Endothelial cell of umbilical vein (primary cell): ENCODE results near the gene SETBP1. TPM values are rescaled to one million over a fixed set of nuclear protein-coding genes. Genes with fewer than 3 reads are reported as not detected.

Source experiments
- BruUV-seq: library from RNA; stranded (reverse); fragments of 400-500 nt; replicated peaks from 2 replicates; lab custom pipeline; 2021; lab: Mats Ljungman, UMichigan
- CTCF ChIA-PET: fragments of 300-600, 350-600 bp; sonication (Branson Sonifier 250); formaldehyde crosslinking; loops from one replicate; lab custom pipeline; 2021; ENCODE audit warnings: antibody characterized with exemption, inconsistent platforms; lab: Charles Lee
- POLR2A ChIA-PET: fragments of 300-600, 350-600 bp; sonication (Branson Sonifier 250); formaldehyde crosslinking; loops from one replicate; lab custom pipeline; 2021; ENCODE audit warnings: antibody characterized with exemption, inconsistent platforms; lab: Charles Lee
- DNase-seq: peaks from one replicate; pipeline ENCODE4 v3.0.0-alpha.2; 2011; ENCODE audit warnings: low read depth, low spot score
- FAIRE-seq: peaks from 2 replicates; lab custom pipeline; 2011; peaks lifted over from hg19 to GRCh38; lab: Jason Lieb, UNC
- H2AFZ ChIP-seq: 2 replicates; pipeline ENCODE4 v1.6.0; 2012; ENCODE audit warnings: low read depth, low read length, control low read depth, inconsistent platforms
- H3K27ac ChIP-seq: 2 replicates; pipeline ENCODE4 v1.5.1; 2011; ENCODE audit warnings: low read depth, mild to moderate bottlenecking, control low read depth, low read length, moderate library complexity; ENCODE audit not compliant: insufficient read depth
- H3K27me3 ChIP-seq, 2 experiments: 2 replicates each; pipeline versions ENCODE4 v1.6.0 to v1.6.1; 2011; ENCODE audit warnings: low read length in 2 of 2, mixed read lengths in 1 of 2; ENCODE audit not compliant: control insufficient read depth in 2 of 2, insufficient read depth in 2 of 2
- H3K36me3 ChIP-seq, 2 experiments: 2 replicates in 1 of 2; 3 replicates in 1 of 2; pipeline ENCODE4 v1.5.1; 2011; ENCODE audit warnings: low read length in 2 of 2, mild to moderate bottlenecking in 1 of 2, moderate library complexity in 1 of 2; ENCODE audit not compliant: control insufficient read depth in 2 of 2, insufficient read depth in 2 of 2; ENCODE audit errors: extremely low read depth in 1 of 2
- H3K4me1 ChIP-seq: 3 replicates; pipeline ENCODE4 v1.5.1; 2011; ENCODE audit warnings: mild to moderate bottlenecking, low read length; ENCODE audit not compliant: control insufficient read depth, insufficient read depth; ENCODE audit errors: extremely low read depth
- H3K4me2 ChIP-seq: 2 replicates; pipeline ENCODE4 v1.6.1; 2011; ENCODE audit warnings: low read length, control low read depth, mixed read lengths; ENCODE audit not compliant: insufficient read depth
- H3K4me3 ChIP-seq, 3 experiments: fragments of 200-600 bp in 1 of 3; sonication (generic), shearing (Covaris generic) in 1 of 3; replicated peaks in 1 of 3; 2 replicates each; pipeline ENCODE4 v1.5.1; 2011 to 2016; ENCODE audit warnings: control low read depth in 3 of 3, low read length in 3 of 3, mild to moderate bottlenecking in 2 of 3, inconsistent platforms in 1 of 3, low read depth in 1 of 3, moderate library complexity in 1 of 3; ENCODE audit not compliant: insufficient read depth in 1 of 3
- H3K79me2 ChIP-seq: 2 replicates; pipeline ENCODE4 v1.6.0; 2012; ENCODE audit warnings: low read length, inconsistent platforms; ENCODE audit not compliant: control insufficient read depth, insufficient read depth
- H3K9ac ChIP-seq: replicated peaks from 2 replicates; pipeline ENCODE3; 2011; ENCODE audit warnings: low read length, control low read depth; ENCODE audit not compliant: insufficient read depth; ENCODE audit errors: extremely low read depth
- H3K9me1 ChIP-seq: replicated peaks from 3 replicates; pipeline ENCODE4 v1.6.0; 2011; ENCODE audit warnings: mild to moderate bottlenecking, low read length; ENCODE audit not compliant: control insufficient read depth, insufficient read depth; ENCODE audit errors: extremely low read depth
- H3K9me3 ChIP-seq: replicated peaks from 2 replicates; pipeline ENCODE4 v1.5.1; 2012; ENCODE audit warnings: low read length, inconsistent platforms; ENCODE audit not compliant: control insufficient read depth, insufficient read depth
- H4K20me1 ChIP-seq: replicated peaks from 2 replicates; pipeline ENCODE3; 2011; ENCODE audit warnings: mild to moderate bottlenecking, low read length; ENCODE audit not compliant: control insufficient read depth, insufficient read depth; ENCODE audit errors: extremely low read depth
- EZH2 ChIP-seq: IDR thresholded peaks from 2 replicates; pipeline ENCODE4 v1.6.1; 2012; ENCODE audit warnings: borderline replicate concordance, low read depth, mild to moderate bottlenecking, moderate library complexity, low read length, inconsistent platforms; ENCODE audit not compliant: severe bottlenecking
- FOS ChIP-seq: IDR thresholded peaks from 2 replicates; pipeline ENCODE4 v1.6.1; 2011; ENCODE audit warnings: mild to moderate bottlenecking, low read length, moderate library complexity, borderline replicate concordance; ENCODE audit not compliant: insufficient read depth
- GATA2 ChIP-seq: IDR thresholded peaks from 2 replicates; pipeline ENCODE4 v1.7.0; 2011; ENCODE audit warnings: low read depth, mild to moderate bottlenecking, moderate library complexity, mixed read lengths, low read length; ENCODE audit not compliant: insufficient read length, insufficient read depth
- JUN ChIP-seq: IDR thresholded peaks from 2 replicates; pipeline ENCODE4 v1.6.1; 2011; ENCODE audit warnings: borderline replicate concordance, low read depth; ENCODE audit not compliant: insufficient read length, insufficient read depth
- MYC ChIP-seq: IDR thresholded peaks from one replicate; pipeline ENCODE4 v1.6.1; 2011; ENCODE audit warnings: mild to moderate bottlenecking, low read depth, low read length
- POLR2A ChIP-seq: IDR thresholded peaks from 2 replicates; pipeline ENCODE4 v1.6.1; 2012; ENCODE audit warnings: low read depth, mild to moderate bottlenecking, control low read depth, low read length
- POLR2AphosphoS5 ChIP-seq: IDR thresholded peaks from 2 replicates; pipeline ENCODE4 v1.6.1; 2012; ENCODE audit warnings: low read depth, mild to moderate bottlenecking, control low read depth, low read length, moderate library complexity; ENCODE audit not compliant: insufficient read depth
- dilution Hi-C: fragments of 300-500 bp; cut with MboI; formaldehyde crosslinking; loops from one replicate; pipeline ENCODE4 v1.15.0; 2019; ENCODE audit warnings: low sequenced_read_pairs; ENCODE audit not compliant: extremely low pct_ligation_motif_present
- intact Hi-C: fragments of 100-400 bp; cut with micrococcal nuclease; formaldehyde crosslinking; loops from one replicate; pipeline ENCODE4 v1.10.0; 2022
- polyA plus RNA-seq, 4 experiments: library from polyadenylated mRNA; depleted of rRNA in 3 of 4; stranded (reverse) in 3 of 4; unstranded in 1 of 4; fragments of >200 nt; gene quantifications; 2 replicates each; pipeline versions ENCODE4 v1.2.1 to v1.2.3, GENCODE V29; 2011 to 2012; ENCODE audit warnings: missing spikeins in 1 of 4
- total RNA-seq: library from RNA; stranded (reverse); gene quantifications from 2 replicates; pipeline ENCODE4 v1.2.3, GENCODE V29; 2021
- TF ChIP-seq, protein P1 (sequence below), 2 donors: IDR thresholded peaks; 1 replicate in 1 of 2; 2 replicates in 1 of 2; pipeline ENCODE4 v1.5.1; 2011; ENCODE audit warnings: low read length in 2 of 2, mild to moderate bottlenecking in 2 of 2, moderate library complexity in 2 of 2, control low read depth in 1 of 2, inconsistent platforms in 1 of 2, low read depth in 1 of 2; ENCODE audit not compliant: insufficient read depth in 1 of 2; ENCODE audit errors: extremely low read depth in 1 of 2
- TF ChIP-seq, protein P2 (sequence below): IDR thresholded peaks from 2 replicates; pipeline ENCODE4 v1.6.1; 2011; ENCODE audit not compliant: insufficient read depth, insufficient read length

The SETBP1 gene
- total and polyA plus RNA-seq, 2 donors (not counting 3 experiments of a cell fraction or from before 2014, with no cell fraction given) = 0.76 to 3.1 TPM

DNA sequence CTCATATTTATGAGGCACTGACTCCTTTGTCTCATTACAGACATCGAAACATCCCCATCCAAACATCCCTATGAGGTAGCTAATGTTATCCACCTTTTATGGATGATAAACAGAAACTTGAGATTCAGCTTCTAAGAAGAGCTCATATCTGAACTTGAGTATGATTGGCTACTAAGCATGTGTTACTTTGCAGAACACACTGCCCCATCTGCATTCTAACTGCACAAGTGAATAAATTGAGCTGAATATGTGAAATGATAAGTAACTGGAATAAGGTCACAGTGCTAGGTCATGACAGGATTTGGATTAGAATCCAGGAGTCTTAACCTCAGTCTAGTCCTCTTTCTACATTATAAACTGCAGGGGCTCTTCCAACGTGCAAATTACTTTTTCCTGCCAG is 172.7 kb downstream of the SETBP1 start:
- Histone ChIP-seq H3K27ac (no peak overlapping the region), H3K4me2 (no peak overlapping the region), H2AFZ (no peak overlapping the region), H3K9me3 (no peaks in the 10 kb centered on the region), H4K20me1 (no peaks in the 10 kb centered on the region), H3K4me1 (no peaks in the 10 kb centered on the region), H3K36me3 (no peaks in the 10 kb centered on the region), H3K9ac (no peak overlapping the region), H3K4me3 (no peak overlapping the region), H3K27me3 (no peaks in the 10 kb centered on the region), H3K9me1 (no peaks in the 10 kb centered on the region), H3K79me2 (no peaks in the 10 kb centered on the region)
- TF ChIP-seq FOS (no peak), EZH2 (no peak)
- TF ChIP-seq, protein P1, sequence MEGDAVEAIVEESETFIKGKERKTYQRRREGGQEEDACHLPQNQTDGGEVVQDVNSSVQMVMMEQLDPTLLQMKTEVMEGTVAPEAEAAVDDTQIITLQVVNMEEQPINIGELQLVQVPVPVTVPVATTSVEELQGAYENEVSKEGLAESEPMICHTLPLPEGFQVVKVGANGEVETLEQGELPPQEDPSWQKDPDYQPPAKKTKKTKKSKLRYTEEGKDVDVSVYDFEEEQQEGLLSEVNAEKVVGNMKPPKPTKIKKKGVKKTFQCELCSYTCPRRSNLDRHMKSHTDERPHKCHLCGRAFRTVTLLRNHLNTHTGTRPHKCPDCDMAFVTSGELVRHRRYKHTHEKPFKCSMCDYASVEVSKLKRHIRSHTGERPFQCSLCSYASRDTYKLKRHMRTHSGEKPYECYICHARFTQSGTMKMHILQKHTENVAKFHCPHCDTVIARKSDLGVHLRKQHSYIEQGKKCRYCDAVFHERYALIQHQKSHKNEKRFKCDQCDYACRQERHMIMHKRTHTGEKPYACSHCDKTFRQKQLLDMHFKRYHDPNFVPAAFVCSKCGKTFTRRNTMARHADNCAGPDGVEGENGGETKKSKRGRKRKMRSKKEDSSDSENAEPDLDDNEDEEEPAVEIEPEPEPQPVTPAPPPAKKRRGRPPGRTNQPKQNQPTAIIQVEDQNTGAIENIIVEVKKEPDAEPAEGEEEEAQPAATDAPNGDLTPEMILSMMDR (IDR thresholded peaks at IDR 0.05; ENCODE audit: extremely low read depth in 1 of 2, insufficient read depth in 1 of 2, low read depth in 1 of 2, low read length in 2 of 2) = no peak
- DNase-seq (no peak), FAIRE-seq (no peak)
- BruUV-seq = no TSS peak
- ChIA-PET CTCF (no interaction called here), POLR2A (no interaction called here)
- intact Hi-C loops (no loop called here), dilution Hi-C loops (no loop called here)

DNA sequence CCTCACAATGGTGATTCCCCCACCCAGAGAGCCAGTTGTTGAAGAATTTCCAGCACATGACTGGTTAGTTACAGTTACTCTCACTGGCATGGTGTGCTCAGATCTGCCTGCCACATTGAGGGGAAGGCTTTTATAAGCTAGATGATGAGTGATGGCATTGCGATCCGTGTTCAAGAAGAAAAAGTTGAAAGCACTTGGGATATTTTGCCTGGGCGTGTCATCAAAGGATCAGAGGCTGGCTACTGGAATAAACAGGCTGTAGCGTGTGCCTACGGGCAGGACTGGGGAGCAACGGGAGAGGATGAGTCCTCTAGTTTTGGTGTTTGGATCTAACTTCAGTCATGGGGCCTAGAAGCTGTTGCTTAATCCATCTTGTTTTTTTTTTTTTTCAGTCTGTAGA is 175.0 kb downstream of the SETBP1 start:
- CTCF ChIA-PET = no interaction called here
- BruUV-seq = no TSS peak
- dilution Hi-C loops = no loop called here

More for the DNA sequence above, 175.0 kb downstream of the SETBP1 start:
- no peaks in the 10 kb centered on the region for H3K4me1 ChIP-seq
- H3K9me1 ChIP-seq = no peaks in the 10 kb centered on the region
- POLR2A ChIA-PET = no interaction called here
- H2AFZ ChIP-seq = no peak overlapping the region
- no peak overlapping the region for H3K27ac ChIP-seq
- H3K36me3 ChIP-seq = no peaks in the 10 kb centered on the region
- no peaks in the 10 kb centered on the region for H3K27me3 ChIP-seq
- no peaks in the 10 kb centered on the region for H3K9me3 ChIP-seq
- no peaks in the 10 kb centered on the region for H4K20me1 ChIP-seq
- DNase-seq (no peak), FAIRE-seq (no peak)
- intact Hi-C loops = no loop called here
- no peak overlapping the region for H3K9ac ChIP-seq
- H3K79me2 ChIP-seq = no peaks in the 10 kb centered on the region
- H3K4me3 ChIP-seq = no peak overlapping the region
- TF ChIP-seq FOS = no peak
- TF ChIP-seq, protein P2, sequence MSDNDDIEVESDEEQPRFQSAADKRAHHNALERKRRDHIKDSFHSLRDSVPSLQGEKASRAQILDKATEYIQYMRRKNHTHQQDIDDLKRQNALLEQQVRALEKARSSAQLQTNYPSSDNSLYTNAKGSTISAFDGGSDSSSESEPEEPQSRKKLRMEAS = no peak
- TF ChIP-seq MYC = no peak
- TF ChIP-seq GATA2 = no peak
- TF ChIP-seq, protein P1 (IDR thresholded peaks at IDR 0.05; ENCODE audit: extremely low read depth in 1 of 2, insufficient read depth in 1 of 2, low read depth in 1 of 2, low read length in 2 of 2) = no peak
- no peak for TF ChIP-seq JUN
- TF ChIP-seq EZH2 = no peak
- TF ChIP-seq POLR2A = no peak
- TF ChIP-seq POLR2AphosphoS5 = no peak
- no peak overlapping the region for H3K4me2 ChIP-seq
